HG03469 (cell line): ENCODE results near the gene SSX2.
"Not testable (repeated sequence)": the region's sequence is repeated elsewhere in the genome, so short reads cannot be mapped to it uniquely, and the experiment has no call there.

Source experiments
- ATAC-seq: cut with Tn5 transposase; IDR thresholded peaks from one replicate; pipeline ENCODE4 v1.9.1; 2021; ENCODE audit warnings: mild to moderate bottlenecking, moderate library complexity, moderate number of reproducible peaks; ENCODE audit not compliant: unreplicated experiment

SSX2 gene, protein sequence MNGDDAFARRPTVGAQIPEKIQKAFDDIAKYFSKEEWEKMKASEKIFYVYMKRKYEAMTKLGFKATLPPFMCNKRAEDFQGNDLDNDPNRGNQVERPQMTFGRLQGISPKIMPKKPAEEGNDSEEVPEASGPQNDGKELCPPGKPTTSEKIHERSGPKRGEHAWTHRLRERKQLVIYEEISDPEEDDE

DNA sequence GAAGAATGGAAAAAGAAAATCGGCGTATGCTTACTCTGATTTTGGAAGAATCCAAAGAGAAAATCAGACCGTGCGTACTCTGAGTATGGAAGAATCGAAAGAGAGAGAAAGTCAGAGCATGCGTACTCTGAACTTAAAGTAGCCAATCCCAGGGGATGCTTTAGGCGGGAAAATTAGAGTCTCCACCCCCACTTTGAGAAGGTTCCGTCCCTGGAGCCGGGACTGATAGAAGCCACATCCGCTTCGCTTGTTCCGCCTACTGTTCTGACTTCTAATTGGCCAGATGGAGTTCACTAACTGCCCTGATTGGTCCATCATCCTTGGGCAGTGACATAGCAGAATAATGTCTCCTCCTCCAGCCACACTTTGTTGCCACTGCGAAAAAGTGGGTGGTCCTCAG lies at the start of gene SSX2:
SSX2 (minus strand) TSS at position 101 of the 400 bp plus-strand sequence. CDS start 1,429 bp downstream, outside the sequence.
- ATAC-seq: not testable (repeated sequence)

DNA sequence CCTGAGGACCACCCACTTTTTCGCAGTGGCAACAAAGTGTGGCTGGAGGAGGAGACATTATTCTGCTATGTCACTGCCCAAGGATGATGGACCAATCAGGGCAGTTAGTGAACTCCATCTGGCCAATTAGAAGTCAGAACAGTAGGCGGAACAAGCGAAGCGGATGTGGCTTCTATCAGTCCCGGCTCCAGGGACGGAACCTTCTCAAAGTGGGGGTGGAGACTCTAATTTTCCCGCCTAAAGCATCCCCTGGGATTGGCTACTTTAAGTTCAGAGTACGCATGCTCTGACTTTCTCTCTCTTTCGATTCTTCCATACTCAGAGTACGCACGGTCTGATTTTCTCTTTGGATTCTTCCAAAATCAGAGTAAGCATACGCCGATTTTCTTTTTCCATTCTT lies 44.0 kb upstream of the SSX2 start, which contains the start of gene SSX2B:
SSX2B (plus strand) TSS at position 301 of the 400 bp plus-strand sequence. CDS start 1,429 bp downstream, outside the sequence.
- not testable (repeated sequence) for ATAC-seq

DNA sequence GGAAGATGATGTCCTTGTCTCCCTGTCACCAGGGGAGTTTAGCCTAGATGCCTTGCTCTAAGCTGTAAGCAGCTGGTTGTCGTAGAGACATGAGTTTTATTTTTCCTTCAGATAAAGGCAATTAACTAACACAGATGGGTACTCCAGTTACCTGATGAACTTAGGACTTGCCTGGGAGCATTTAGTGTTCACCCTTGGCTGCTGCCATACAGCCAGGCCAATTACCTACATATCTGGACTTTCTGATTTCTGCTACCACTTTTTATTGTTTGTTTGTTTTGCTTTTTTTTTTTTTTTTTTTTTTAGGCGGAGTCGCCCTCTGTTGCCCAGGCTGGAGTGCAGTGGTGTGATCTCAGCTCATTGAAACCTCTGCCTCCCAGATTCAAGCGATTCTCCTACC lies 14.9 kb downstream of the SSX2 start:
- ATAC-seq: not testable (repeated sequence)

DNA sequence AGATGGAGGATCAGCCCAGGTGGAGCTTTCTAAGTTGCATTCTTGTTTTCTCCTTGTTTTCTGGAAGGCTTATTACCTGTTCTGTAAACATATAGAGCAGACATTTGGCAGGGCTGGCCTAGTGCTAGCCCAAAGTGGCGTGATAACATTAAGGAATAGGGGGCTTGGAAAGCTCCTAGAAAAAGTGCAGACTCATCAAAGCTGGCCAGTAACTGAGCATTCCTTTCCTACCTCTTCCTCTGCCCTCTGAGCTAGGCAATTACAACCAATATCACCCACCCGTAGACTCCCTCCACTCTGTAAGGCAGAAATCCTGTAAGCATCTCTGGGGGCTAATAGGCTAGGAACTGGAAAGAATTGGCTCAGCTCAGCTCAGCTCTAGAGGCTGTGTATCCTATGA lies 44.8 kb downstream of the SSX2 start:
- ATAC-seq: not testable (repeated sequence)

DNA sequence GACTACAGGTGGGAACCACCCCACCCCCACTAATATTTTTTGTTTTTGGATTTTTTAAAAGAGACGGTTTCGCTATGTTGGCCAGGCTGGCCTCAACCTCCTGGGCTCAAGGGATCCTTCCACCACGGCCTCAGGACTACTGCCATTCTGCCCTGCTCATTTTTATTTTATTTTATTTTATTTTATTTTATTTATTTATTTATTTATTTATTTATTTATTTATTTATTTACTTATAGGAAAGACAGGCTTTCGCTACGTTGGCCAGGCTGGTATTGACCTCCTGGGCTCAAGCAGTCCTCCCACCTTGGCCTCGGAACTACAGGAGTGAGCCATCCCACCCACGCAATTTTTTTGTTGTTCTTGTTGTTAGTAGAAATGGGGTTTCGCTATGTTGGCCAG lies 51.5 kb downstream of the SSX2 start:
- ATAC-seq: not testable (repeated sequence)

DNA sequence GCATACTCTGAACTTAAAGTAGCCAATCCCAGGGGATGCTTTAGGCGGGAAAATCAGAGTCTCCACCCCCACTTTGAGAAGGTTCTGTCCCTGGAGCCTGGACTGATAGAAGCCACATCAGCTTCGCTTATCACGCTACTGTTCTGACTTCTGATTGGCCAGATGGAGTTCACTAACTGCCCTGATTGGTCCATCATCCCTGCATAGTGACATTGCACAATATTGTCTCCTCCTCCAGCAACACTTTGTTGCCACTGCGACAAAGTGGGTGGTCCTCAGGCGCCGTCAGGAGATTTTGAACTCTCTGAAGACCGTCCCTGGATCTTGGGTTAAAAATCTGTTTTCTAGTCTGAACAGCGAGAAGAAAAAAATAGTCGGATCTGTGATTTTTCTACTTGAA lies 52.2 kb downstream of the SSX2 start, which contains the start of gene SSX7:
SSX7 (minus strand) TSS at position 101 of the 400 bp plus-strand sequence. CDS start 1,428 bp downstream, outside the sequence.
- ATAC-seq: not testable (repeated sequence)

DNA sequence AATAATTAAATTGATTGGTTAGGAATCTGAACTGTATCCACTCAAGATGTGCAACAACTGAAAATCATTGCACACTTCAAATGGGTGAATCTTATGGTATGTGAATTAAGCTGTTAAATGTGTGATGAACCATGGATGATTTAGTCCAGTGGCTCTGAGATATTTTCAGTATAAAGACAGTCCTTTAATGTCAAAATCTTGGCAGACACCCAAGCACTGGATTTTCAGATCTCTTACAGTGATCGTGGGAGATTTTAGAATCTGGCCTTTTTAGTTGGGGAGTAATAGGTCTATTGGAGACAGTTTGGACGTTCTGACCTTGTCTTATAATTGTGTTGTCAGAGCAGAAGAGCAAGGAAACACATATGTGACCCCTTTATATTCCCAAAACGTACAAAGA lies 56.3 kb downstream of the SSX2 start:
- ATAC-seq: not testable (repeated sequence)

DNA sequence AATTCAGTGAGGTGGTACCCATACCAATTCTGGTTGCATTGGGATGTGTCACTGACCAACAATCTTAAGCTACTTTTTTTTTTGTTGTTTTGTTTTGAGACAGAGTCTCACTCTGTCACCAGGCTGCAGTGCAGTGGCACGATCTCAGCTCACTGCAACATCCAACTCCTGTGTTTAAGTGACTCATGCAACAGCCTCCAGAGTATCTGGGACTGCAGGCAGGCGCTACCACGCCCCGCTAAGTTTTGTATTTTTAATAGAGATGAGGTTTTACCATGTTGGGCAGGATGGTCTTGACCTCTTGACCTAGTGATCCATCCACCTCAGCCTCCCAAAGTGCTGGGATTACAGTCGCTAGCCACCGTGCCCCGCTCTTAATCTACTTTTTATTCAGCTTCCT lies 58.0 kb downstream of the SSX2 start:
- not testable (repeated sequence) for ATAC-seq
